Liver (tissue), 9 donors: Measurements from ENCODE around the gene C16orf78. TPM values are rescaled to one million over a fixed set of nuclear protein-coding genes. Genes with fewer than 3 reads are reported as not detected.

Experiments used
- DNase-seq: peaks from one replicate; pipeline ENCODE4 v3.0.0-alpha.2; 2017; ENCODE audit warnings: low spot score
- H3K27ac ChIP-seq, 2 donors: one replicate each; pipeline ENCODE4 v1.7.0; 2013; ENCODE audit warnings: inconsistent platforms in 2 of 2, low read length in 2 of 2, control low read depth in 1 of 2, low read depth in 1 of 2, mild to moderate bottlenecking in 1 of 2
- H3K27me3 ChIP-seq, 4 donors: one replicate each; pipeline versions ENCODE4 v1.6.1 to v1.7.0; 2013; ENCODE audit warnings: low read length in 3 of 4, inconsistent platforms in 1 of 4, mild to moderate bottlenecking in 1 of 4, moderate library complexity in 1 of 4; ENCODE audit not compliant: control insufficient read depth in 4 of 4, insufficient read depth in 4 of 4
- H3K36me3 ChIP-seq, 4 donors: one replicate each; pipeline versions ENCODE4 v1.6.1 to v1.7.0; 2013; ENCODE audit warnings: low read length in 3 of 4, mild to moderate bottlenecking in 3 of 4, low read depth in 1 of 4, moderate library complexity in 1 of 4; ENCODE audit not compliant: control insufficient read depth in 4 of 4, insufficient read depth in 3 of 4
- H3K4me1 ChIP-seq, 4 donors: one replicate each; pipeline versions ENCODE4 v1.6.1 to v1.7.0; 2013; ENCODE audit warnings: low read length in 3 of 4, mild to moderate bottlenecking in 3 of 4, moderate library complexity in 1 of 4; ENCODE audit not compliant: control insufficient read depth in 4 of 4, insufficient read depth in 4 of 4
- H3K4me3 ChIP-seq, 3 donors: one replicate each; pipeline versions ENCODE4 v1.6.1 to v1.7.0; 2013; ENCODE audit warnings: low read length in 3 of 3, control low read depth in 1 of 3, low read depth in 1 of 3, mild to moderate bottlenecking in 1 of 3
- H3K9ac ChIP-seq, 2 donors: one replicate each; pipeline ENCODE4 v1.7.0; 2013; ENCODE audit warnings: low read length in 2 of 2, mild to moderate bottlenecking in 2 of 2, moderate library complexity in 2 of 2, control low read depth in 1 of 2, low read depth in 1 of 2
- H3K9me3 ChIP-seq, 4 donors: one replicate each; pipeline versions ENCODE4 v1.6.1 to v1.7.0; 2013; ENCODE audit warnings: low read length in 3 of 4; ENCODE audit not compliant: control insufficient read depth in 4 of 4
- ATF3 ChIP-seq: IDR thresholded peaks from 2 replicates; pipeline ENCODE4 v1.6.1; 2016; ENCODE audit warnings: antibody characterized with exemption
- FOXA1 ChIP-seq: IDR thresholded peaks from 2 replicates; pipeline ENCODE4 v1.6.1; 2016; ENCODE audit warnings: antibody characterized with exemption
- GABPA ChIP-seq, 2 donors: IDR thresholded peaks in 1 of 2; conservative IDR thresholded peaks in 1 of 2; 2 replicates each; pipeline ENCODE4 v1.6.1; 2016; ENCODE audit warnings: antibody characterized with exemption in 2 of 2, mild to moderate bottlenecking in 1 of 2, moderate library complexity in 1 of 2
- HNF4G ChIP-seq: IDR thresholded peaks from 2 replicates; pipeline ENCODE4 v1.6.1; 2016; ENCODE audit warnings: antibody characterized with exemption
- NR2F2 ChIP-seq: IDR thresholded peaks from 2 replicates; pipeline ENCODE4 v1.6.1; 2016; ENCODE audit warnings: antibody characterized with exemption
- RAD21 ChIP-seq, 2 donors: IDR thresholded peaks; 2 replicates each; pipeline ENCODE4 v1.6.1; 2016; ENCODE audit warnings: antibody characterized with exemption in 2 of 2, mild to moderate bottlenecking in 2 of 2
- REST ChIP-seq: IDR thresholded peaks from 2 replicates; pipeline ENCODE4 v1.6.1; 2016; ENCODE audit warnings: antibody characterized with exemption, mild to moderate bottlenecking
- SP1 ChIP-seq: IDR thresholded peaks from 2 replicates; pipeline ENCODE4 v1.6.1; 2018; ENCODE audit warnings: antibody characterized with exemption, mild to moderate bottlenecking
- TAF1 ChIP-seq: conservative IDR thresholded peaks from 2 replicates; pipeline ENCODE4 v1.6.1; 2016; ENCODE audit warnings: antibody characterized with exemption, mild to moderate bottlenecking
- WGBS: extraction: QIAGEN DNeasy Blood & Tissue Kit; methylation state at CpG from one replicate; pipeline ENCODE4 v1.1.7; 2013; 5-methylcytosine and 5-hydroxymethylcytosine counted together
- polyA plus RNA-seq, 2 donors: library from polyadenylated mRNA; stranded (reverse) in 1 of 2; unstranded in 1 of 2; fragments of 200-250 nt in 1 of 2; fragments of >200 nt in 1 of 2; fragmentation: Nextera tagmentation in 1 of 2; extraction: Ambion mirVana in 1 of 2; gene quantifications; one replicate each; pipeline versions ENCODE4 v1.2.1 to v1.2.3, GENCODE V29; 2013 to 2015
- total RNA-seq, 2 donors: library from RNA; depleted of rRNA; stranded (reverse); fragments of >200 nt; gene quantifications; one replicate each; pipeline ENCODE4 v1.2.3, GENCODE V29; 2014
- donor health status: healthy.
- donor health status: healthy.
- donor health status: healthy.
- donor health status: healthy.
- donor health status: healthy.

The C16orf78 gene
- total and polyA plus RNA-seq, 4 donors: not detected

GRCh38 chr16:49437344-49437743 is 63.7 kb downstream of the C16orf78 start (continued):
- TF ChIP-seq REST: no peak

- H3K9ac ChIP-seq: no peak overlapping the region
- no peaks in the 10 kb centered on the region for H3K27me3 ChIP-seq
- H3K4me3 ChIP-seq: no peak overlapping the region
- peak; percentile 94 for TF ChIP-seq NR2F2
- TF ChIP-seq FOXA1: no peak
- TF ChIP-seq GABPA (IDR thresholded peaks at IDR 0.05 in 1 of 2, conservative IDR thresholded peaks at IDR 0.05 in 1 of 2): no peak
- no peak for TF ChIP-seq SP1
- TF ChIP-seq REST: no peak
- H3K36me3 ChIP-seq: no peaks in the 10 kb centered on the region
- 83% methylated on average over 7 of the region's 7 CpGs for WGBS
- H3K9me3 ChIP-seq: no peaks in the 10 kb centered on the region
- H3K27ac ChIP-seq: no peak overlapping the region
- DNase-seq: no peak
- peaks cover 0 to 2% (median 0%) of the 10 kb centered on the region in 4 donors for H3K4me1 ChIP-seq
Observed at GRCh38 chr16:49439050-49439449, 65.4 kb downstream of the C16orf78 start.

- Histone ChIP-seq H3K4me3 (no peak overlapping the region), H3K9ac (no peak overlapping the region), H3K36me3 (no peaks in the 10 kb centered on the region), H3K4me1 (peaks cover 0 to 2% (median 0%) of the 10 kb centered on the region in 4 donors), H3K27me3 (no peaks in the 10 kb centered on the region), H3K9me3 (no peaks in the 10 kb centered on the region), H3K27ac (no peak overlapping the region)
- no peak for DNase-seq
- 97% methylated on average over 4 of the region's 4 CpGs for WGBS
- no peak for TF ChIP-seq GABPA (IDR thresholded peaks at IDR 0.05 in 1 of 2, conservative IDR thresholded peaks at IDR 0.05 in 1 of 2)
- no peak for TF ChIP-seq RAD21 (IDR thresholded peaks at IDR 0.05)
- no peak for TF ChIP-seq FOXA1
- no peak for TF ChIP-seq ATF3
- TF ChIP-seq HNF4G: no peak
- no peak for TF ChIP-seq TAF1
Observed at GRCh38 chr16:49439676-49440075, 66.1 kb downstream of the C16orf78 start.
